Osteocyte (in vitro differentiated cells): ENCODE measurements around the gene GMNN. TPM values are rescaled to one million over a fixed set of nuclear protein-coding genes. Genes with fewer than 3 reads are reported as not detected.
A peak's percentile ranks its signal among the peaks of the same experiment; 100 is the strongest.

Experiments
- DNase-seq: peaks from one replicate; pipeline ENCODE4 v3.0.0; 2021; ENCODE audit warnings: mixed read lengths; ENCODE audit not compliant: unreplicated experiment; ENCODE audit errors: extremely low spot score
- H3K27ac Mint-ChIP-seq: one replicate; pipeline ENCODE4 v1.8.0; 2021; ENCODE audit warnings: mild to moderate bottlenecking, mixed read lengths; ENCODE audit not compliant: unreplicated experiment
- H3K27me3 Mint-ChIP-seq: one replicate; pipeline ENCODE4 v1.8.0; 2021; ENCODE audit warnings: mixed read lengths; ENCODE audit not compliant: unreplicated experiment
- H3K36me3 Mint-ChIP-seq: one replicate; pipeline ENCODE4 v1.8.0; 2021; ENCODE audit warnings: mixed read lengths; ENCODE audit not compliant: unreplicated experiment
- H3K4me1 Mint-ChIP-seq: one replicate; pipeline ENCODE4 v1.8.0; 2021; ENCODE audit warnings: mixed read lengths; ENCODE audit not compliant: unreplicated experiment
- H3K4me3 Mint-ChIP-seq: one replicate; pipeline ENCODE4 v1.8.0; 2021; ENCODE audit warnings: mild to moderate bottlenecking, moderate library complexity, mixed read lengths; ENCODE audit not compliant: unreplicated experiment
- H3K9me3 Mint-ChIP-seq: one replicate; pipeline ENCODE4 v1.8.0; 2021; ENCODE audit warnings: mixed read lengths; ENCODE audit not compliant: unreplicated experiment
- total RNA-seq: library from RNA; stranded (reverse); gene quantifications from 2 replicates; pipeline ENCODE4 v1.2.1, GENCODE V29; 2021
- TF ChIP-seq, protein P1 (sequence below): fragments of 200-600 bp; sonication (generic); IDR thresholded peaks from 2 replicates; pipeline ENCODE4 v1.5.0; 2021; ENCODE audit warnings: antibody characterized with exemption, mild to moderate bottlenecking, moderate library complexity

The GMNN gene
- total RNA-seq, 1 donor from 2014 or later: 26.4 TPM

DNA sequence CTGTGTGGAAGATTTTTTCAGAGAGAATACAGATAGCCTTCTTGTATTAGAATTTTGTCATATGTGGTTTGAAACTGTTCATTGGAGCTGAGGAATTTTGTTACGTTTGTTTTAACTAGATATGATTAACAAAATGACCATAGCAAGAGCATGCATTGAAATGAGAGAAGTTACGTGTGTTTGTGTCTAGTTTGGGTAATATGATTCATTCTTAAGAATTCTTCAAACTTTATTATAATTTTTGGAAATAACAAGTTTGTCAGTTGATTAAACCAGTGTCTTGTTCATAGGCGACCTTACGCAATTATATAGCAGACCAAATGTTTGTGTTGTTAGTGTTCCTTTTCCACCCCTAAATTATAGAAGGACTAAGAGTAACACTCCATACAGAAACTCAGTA is 5.5 kb downstream of the GMNN start:
- DNase-seq: no peak
- Mint-ChIP-seq H3K4me3 (no peak overlapping the region), H3K4me1 (peaks cover 47% of the 10 kb centered on the region), H3K9me3 (no peaks in the 10 kb centered on the region), H3K27ac (peak overlapping the region; percentile 29), H3K36me3 (peaks cover 20% of the 10 kb centered on the region), H3K27me3 (no peaks in the 10 kb centered on the region)
- TF ChIP-seq, protein P1, sequence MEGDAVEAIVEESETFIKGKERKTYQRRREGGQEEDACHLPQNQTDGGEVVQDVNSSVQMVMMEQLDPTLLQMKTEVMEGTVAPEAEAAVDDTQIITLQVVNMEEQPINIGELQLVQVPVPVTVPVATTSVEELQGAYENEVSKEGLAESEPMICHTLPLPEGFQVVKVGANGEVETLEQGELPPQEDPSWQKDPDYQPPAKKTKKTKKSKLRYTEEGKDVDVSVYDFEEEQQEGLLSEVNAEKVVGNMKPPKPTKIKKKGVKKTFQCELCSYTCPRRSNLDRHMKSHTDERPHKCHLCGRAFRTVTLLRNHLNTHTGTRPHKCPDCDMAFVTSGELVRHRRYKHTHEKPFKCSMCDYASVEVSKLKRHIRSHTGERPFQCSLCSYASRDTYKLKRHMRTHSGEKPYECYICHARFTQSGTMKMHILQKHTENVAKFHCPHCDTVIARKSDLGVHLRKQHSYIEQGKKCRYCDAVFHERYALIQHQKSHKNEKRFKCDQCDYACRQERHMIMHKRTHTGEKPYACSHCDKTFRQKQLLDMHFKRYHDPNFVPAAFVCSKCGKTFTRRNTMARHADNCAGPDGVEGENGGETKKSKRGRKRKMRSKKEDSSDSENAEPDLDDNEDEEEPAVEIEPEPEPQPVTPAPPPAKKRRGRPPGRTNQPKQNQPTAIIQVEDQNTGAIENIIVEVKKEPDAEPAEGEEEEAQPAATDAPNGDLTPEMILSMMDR: no peak

- Mint-ChIP-seq H3K4me1 (peaks cover 14% of the 10 kb centered on the region), H3K4me3 (no peak overlapping the region), H3K36me3 (peaks cover 36% of the 10 kb centered on the region), H3K9me3 (peaks cover 4% of the 10 kb centered on the region), H3K27me3 (no peaks in the 10 kb centered on the region), H3K27ac (peak overlapping the region; percentile 72)
- DNase-seq: no peak
- TF ChIP-seq, protein P1: no peak
Measured at GRCh38 chr6:24788031-24788665, 13.4 kb downstream of the GMNN start.

GRCh38 chr6:24795106-24795505 is 20.4 kb downstream of the GMNN start:
- no peaks in the 10 kb centered on the region for H3K9me3 Mint-ChIP-seq
- H3K36me3 Mint-ChIP-seq: no peaks in the 10 kb centered on the region
- H3K27me3 Mint-ChIP-seq: no peaks in the 10 kb centered on the region
- DNase-seq: no peak
- peak overlapping the region; percentile 52 for H3K27ac Mint-ChIP-seq
- H3K4me3 Mint-ChIP-seq: no peak overlapping the region
- H3K4me1 Mint-ChIP-seq: peaks cover 52% of the 10 kb centered on the region
- TF ChIP-seq, protein P1: no peak

DNA sequence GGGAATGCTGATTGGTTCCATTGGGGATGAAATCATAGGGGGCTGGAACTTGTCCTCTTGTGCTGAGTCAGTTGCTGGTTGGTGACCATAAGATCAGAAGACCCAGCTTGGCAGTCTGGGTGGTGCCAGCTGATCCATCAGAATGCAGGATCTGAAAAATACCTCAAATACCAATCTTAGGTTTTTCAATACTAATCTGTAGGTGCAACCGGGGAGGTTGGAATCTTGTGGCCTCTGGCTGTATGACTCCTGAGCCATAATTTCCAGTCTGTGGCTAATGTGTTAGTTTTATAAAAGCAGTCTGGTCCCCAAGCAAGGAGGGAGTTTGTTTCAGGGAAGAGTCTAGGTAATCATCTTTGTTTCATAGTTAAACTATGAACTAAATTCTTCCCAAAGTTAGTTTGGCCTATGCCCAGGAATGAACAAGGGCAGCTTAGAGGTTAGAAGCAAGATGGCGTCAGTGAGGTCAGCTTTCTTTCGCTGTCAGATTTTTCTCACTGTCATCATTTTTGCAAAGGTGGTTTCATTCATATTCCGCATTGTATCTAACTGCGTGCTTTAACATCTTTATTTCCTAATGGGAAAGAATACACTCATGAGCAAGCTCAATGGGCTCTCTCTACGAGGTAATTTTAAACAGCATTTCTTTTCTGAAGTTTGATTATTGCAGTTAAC is 22.0 kb downstream of the GMNN start:
- Mint-ChIP-seq H3K4me1 (peaks cover 52% of the 10 kb centered on the region), H3K27ac (peak overlapping the region; percentile 80), H3K4me3 (no peak overlapping the region), H3K27me3 (no peaks in the 10 kb centered on the region), H3K36me3 (no peaks in the 10 kb centered on the region), H3K9me3 (no peaks in the 10 kb centered on the region)
- TF ChIP-seq, protein P1: no peak
- DNase-seq: no peak

DNA sequence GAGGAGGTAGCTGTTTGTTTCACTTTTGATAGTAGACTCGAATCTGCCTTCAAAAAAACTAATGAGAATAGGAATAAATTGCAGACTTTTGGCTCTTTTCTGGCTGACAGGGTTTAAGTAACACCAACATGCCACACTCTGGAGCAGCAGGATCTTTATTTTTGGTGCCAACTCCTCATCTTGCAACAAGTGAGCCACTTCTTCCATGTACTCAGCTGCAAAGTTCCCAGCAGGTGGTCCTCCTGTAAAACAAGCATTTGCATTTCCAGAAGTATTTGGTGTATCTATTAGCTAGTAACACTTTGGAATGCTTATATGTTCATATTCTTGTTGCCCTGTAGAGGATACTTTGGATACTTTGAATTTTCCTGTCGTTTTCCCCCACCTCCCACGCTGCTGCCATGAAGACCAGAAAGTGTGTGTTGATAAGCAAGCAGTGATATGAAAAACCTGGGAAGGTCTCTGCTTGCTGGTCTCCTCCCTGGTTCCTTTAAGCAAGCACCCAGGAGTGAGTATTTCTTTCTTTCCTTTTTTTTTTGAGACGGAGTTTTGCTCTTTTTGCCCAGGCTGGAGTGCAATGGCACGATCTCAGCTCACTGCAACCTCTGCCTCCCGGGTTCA is 23.0 kb downstream of the GMNN start:
- Mint-ChIP-seq H3K36me3 (no peaks in the 10 kb centered on the region), H3K4me1 (peaks cover 58% of the 10 kb centered on the region), H3K4me3 (peak overlapping the region; percentile 53), H3K27ac (peak overlapping the region; percentile 80), H3K27me3 (no peaks in the 10 kb centered on the region), H3K9me3 (no peaks in the 10 kb centered on the region)
- TF ChIP-seq, protein P1: no peak
- DNase-seq: no peak
